HG03159 (cell line): Measurements from ENCODE around the gene METTL2B.
"Not testable (repeated sequence)": the region's sequence is repeated elsewhere in the genome, so short reads cannot be mapped to it uniquely, and the experiment has no call there.

Experiments
- ATAC-seq: cut with Tn5 transposase; IDR thresholded peaks from one replicate; pipeline ENCODE4 v1.9.1; 2021; ENCODE audit warnings: mild to moderate bottlenecking, moderate library complexity; ENCODE audit not compliant: unreplicated experiment

Gene METTL2B

GRCh38 chr7:128454808-128455542 is 21.6 kb upstream of the METTL2B start:
- no peak for ATAC-seq

- ATAC-seq: peak; percentile 80
Observed at GRCh38 chr7:128455543-128456254, 20.8 kb upstream of the METTL2B start, which contains the start of gene HILPDA. HILPDA (plus strand) TSS chr7:128455878; CDS start chr7:128457269, 1,391 bp downstream.

- peak; percentile 8 for ATAC-seq
Observed at GRCh38 chr7:128456255-128456725, 20.3 kb upstream of the METTL2B start.

- ATAC-seq: not testable (repeated sequence)
Observed at GRCh38 chr7:128457385-128457784, 19.2 kb upstream of the METTL2B start.

GRCh38 chr7:128458956-128459355 is 17.6 kb upstream of the METTL2B start:
- ATAC-seq: peak; percentile 32

GRCh38 chr7:128459394-128459878 is 17.1 kb upstream of the METTL2B start:
- peak; percentile 52 for ATAC-seq

GRCh38 chr7:128462460-128462859 is 14.1 kb upstream of the METTL2B start:
- ATAC-seq: no peak

GRCh38 chr7:128463345-128463744 is 13.2 kb upstream of the METTL2B start:
- ATAC-seq: not testable (repeated sequence)

GRCh38 chr7:128463933-128464332 is 12.6 kb upstream of the METTL2B start:
- ATAC-seq: not testable (repeated sequence)

- not testable (repeated sequence) for ATAC-seq
Observed at GRCh38 chr7:128466871-128467270, 9.7 kb upstream of the METTL2B start.

GRCh38 chr7:128477336-128477690 is 765 bp downstream of the METTL2B start:
- not testable (repeated sequence) for ATAC-seq

GRCh38 chr7:128479082-128479481 is 2.5 kb downstream of the METTL2B start:
- ATAC-seq: not testable (repeated sequence)

GRCh38 chr7:128488134-128488533 is 11.6 kb downstream of the METTL2B start:
- not testable (repeated sequence) for ATAC-seq

- ATAC-seq: no peak
Observed at GRCh38 chr7:128497405-128497804, 20.9 kb downstream of the METTL2B start.

GRCh38 chr7:128505416-128505815 is 28.9 kb downstream of the METTL2B start:
- not testable (repeated sequence) for ATAC-seq

- ATAC-seq: peak; percentile 63
Observed at GRCh38 chr7:128506819-128507218, 30.3 kb downstream of the METTL2B start.

GRCh38 chr7:128507321-128507993 is 30.9 kb downstream of the METTL2B start:
- ATAC-seq: peak; percentile 51

- ATAC-seq: not testable (repeated sequence)
Observed at GRCh38 chr7:128511692-128512091, 35.1 kb downstream of the METTL2B start.

- ATAC-seq: not testable (repeated sequence)
Observed at GRCh38 chr7:128515232-128515631, 38.7 kb downstream of the METTL2B start.

- not testable (repeated sequence) for ATAC-seq
Observed at GRCh38 chr7:128517023-128517422, 40.5 kb downstream of the METTL2B start.
